ENCODE measurements around the gene SHROOM3. TPM values are rescaled to one million over a fixed set of nuclear protein-coding genes. Genes with fewer than 3 reads are reported as not detected.

SHROOM3 gene
- total and polyA plus RNA-seq, 2 donors (not counting 3 experiments of a cell fraction or from before 2014, with no cell fraction given), result 2.7 to 6.7 TPM

- H3K9me1 ChIP-seq (replicated peaks; ENCODE audit: control insufficient read depth, extremely low read depth, insufficient read depth, low read length), result no peaks in the 10 kb centered on the region
- H3K79me2 ChIP-seq (ENCODE audit: control insufficient read depth, insufficient read depth, low read length), result peaks cover 13% of the 10 kb centered on the region
- H3K27me3 ChIP-seq (ENCODE audit: control insufficient read depth in 2 of 2, insufficient read depth in 2 of 2, low read length in 2 of 2), result no peaks in the 10 kb centered on the region
- ChIA-PET POLR2A (no interaction called here), CTCF (interaction anchor here (1.3 to 1.7 kb wide), 3 partner anchors 10 to 55 kb away, joined by 3 to 6 read pairs (median 6); no protein-coding TSS in a partner anchor)
- H3K4me1 ChIP-seq (ENCODE audit: control insufficient read depth, extremely low read depth, insufficient read depth, low read length), result peaks cover 35% of the 10 kb centered on the region
- H2AFZ ChIP-seq (ENCODE audit: low read depth, low read length), result no peak overlapping the region
- peak overlapping the region; percentile 96 for H3K27ac ChIP-seq (ENCODE audit: insufficient read depth, low read depth, low read length)
- FAIRE-seq (no peak), DNase-seq (ENCODE audit: low read depth, low spot score) (no peak)
- peak overlapping the region; percentile 92 for H3K4me2 ChIP-seq (ENCODE audit: insufficient read depth, low read length)
- H4K20me1 ChIP-seq (replicated peaks; ENCODE audit: control insufficient read depth, extremely low read depth, insufficient read depth, low read length), result no peaks in the 10 kb centered on the region
- no peaks in the 10 kb centered on the region for H3K36me3 ChIP-seq (ENCODE audit: control insufficient read depth in 2 of 2, extremely low read depth in 1 of 2, insufficient read depth in 2 of 2, low read length in 2 of 2)
- intact Hi-C loops (cut with micrococcal nuclease) (loop anchor here (5.0 kb wide), 1 partner anchor 191 kb away; no protein-coding TSS in a partner anchor), dilution Hi-C loops (cut with MboI; ENCODE audit: extremely low pct_ligation_motif_present, low sequenced_read_pairs) (no loop called here)
- no peaks in the 10 kb centered on the region for H3K9me3 ChIP-seq (replicated peaks; ENCODE audit: control insufficient read depth, insufficient read depth, low read length)
- H3K9ac ChIP-seq (replicated peaks; ENCODE audit: extremely low read depth, insufficient read depth, low read length), result peak overlapping the region; percentile 84
- BruUV-seq (replicated peaks), result no TSS peak
- no peak overlapping the region for H3K4me3 ChIP-seq (replicated peaks in 1 of 3; ENCODE audit: insufficient read depth in 1 of 3, low read depth in 1 of 3, low read length in 3 of 3)
- TF ChIP-seq CTCF (IDR thresholded peaks at IDR 0.05; ENCODE audit: extremely low read depth in 1 of 2, insufficient read depth in 1 of 2, low read depth in 1 of 2, low read length in 2 of 2) (no peak), MAX (IDR thresholded peaks at IDR 0.05; ENCODE audit: insufficient read depth, insufficient read length) (no peak), MYC (IDR thresholded peaks at IDR 0.05; ENCODE audit: low read depth, low read length) (no peak), GATA2 (IDR thresholded peaks at IDR 0.05; ENCODE audit: insufficient read depth, insufficient read length, low read depth, low read length) (no peak), JUN (IDR thresholded peaks at IDR 0.05; ENCODE audit: borderline replicate concordance, insufficient read depth, insufficient read length, low read depth) (no peak), FOS (IDR thresholded peaks at IDR 0.05; ENCODE audit: borderline replicate concordance, insufficient read depth, low read length) (no peak), POLR2AphosphoS5 (IDR thresholded peaks at IDR 0.05; ENCODE audit: insufficient read depth, low read depth, low read length) (no peak), EZH2 (IDR thresholded peaks at IDR 0.05; ENCODE audit: borderline replicate concordance, low read depth, low read length, severe bottlenecking) (no peak), POLR2A (IDR thresholded peaks at IDR 0.05; ENCODE audit: low read depth, low read length) (no peak)
Observed at GRCh38 chr4:76703123-76703490, 268.1 kb downstream of the SHROOM3 start.

Measured in endothelial cell of umbilical vein (primary cell).